ENCODE measurements around the gene DIAPH2. TPM values are rescaled to one million over a fixed set of nuclear protein-coding genes. Genes with fewer than 3 reads are reported as not detected.

Gene DIAPH2
- total RNA-seq, 2 donors from 2014 or later, result 15.2 to 23.3 TPM

- WGBS, 2 donors, result 97 to 99% methylated on average over 10 of the region's 10 CpGs
- Histone ChIP-seq H3K27me3 (no peaks in the 10 kb centered on the region), H3K4me1 (no peaks in the 10 kb centered on the region), H3K4me3 (no peak within 1 kb of the TSS), H3K36me3 (replicated peaks in 1 of 2; ENCODE audit: insufficient read depth in 1 of 2, low read depth in 2 of 2) (no peaks in the 10 kb centered on the region), H3K27ac (no peak within 1 kb of the TSS), H3K9me3 (no peaks in the 10 kb centered on the region)
- intact Hi-C loops (cut with DNase I), result no loop called here
- no peak for TF ChIP-seq CTCF (IDR thresholded peaks at IDR 0.05)
- TF ChIP-seq POLR2A (IDR thresholded peaks at IDR 0.05), result no peak
- ATAC-seq (no peak), DNase-seq (no peak)
Observed at GRCh38 chrX:96883608-96884007, 199.0 kb downstream of the DIAPH2 start, which contains the start of gene RPA4. Gene RPA4 (plus strand): TSS chrX:96883908. CDS start chrX:96884311, 403 bp downstream.

DNA sequence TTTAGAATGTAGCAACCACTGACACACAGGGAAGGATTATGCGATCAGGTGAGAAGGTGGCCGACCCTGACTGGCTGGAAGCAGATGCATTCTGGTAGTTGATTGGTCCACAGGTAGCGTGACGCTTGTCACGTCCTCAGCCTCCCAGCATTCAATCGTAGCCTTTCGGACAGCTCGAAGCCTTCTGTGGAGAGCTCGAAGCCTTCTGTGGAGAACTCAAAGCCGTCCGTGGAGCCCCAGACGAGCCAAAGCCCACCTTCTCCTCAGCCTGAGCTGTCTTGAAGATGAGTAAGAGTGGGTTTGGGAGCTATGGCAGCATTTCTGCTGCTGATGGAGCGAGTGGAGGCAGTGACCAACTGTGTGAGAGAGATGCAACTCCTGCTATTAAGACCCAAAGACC is 199.4 kb downstream of the DIAPH2 start:
- H3K4me3 ChIP-seq, result no peak overlapping the region
- H3K27me3 ChIP-seq, result no peaks in the 10 kb centered on the region
- no peak overlapping the region for H3K27ac ChIP-seq
- no peak for TF ChIP-seq CTCF (IDR thresholded peaks at IDR 0.05)
- TF ChIP-seq POLR2A (IDR thresholded peaks at IDR 0.05), result no peak
- no peak for ATAC-seq
- intact Hi-C loops (cut with DNase I), result no loop called here
- H3K9me3 ChIP-seq, result no peaks in the 10 kb centered on the region
- H3K36me3 ChIP-seq (replicated peaks in 1 of 2; ENCODE audit: insufficient read depth in 1 of 2, low read depth in 2 of 2), result no peaks in the 10 kb centered on the region
- no peaks in the 10 kb centered on the region for H3K4me1 ChIP-seq
- DNase-seq, result no peak
- 98 to 100% methylated on average over 8 to 12 of the region's 13 CpGs for WGBS, 2 donors

GRCh38 chrX:96889726-96890125 is 205.1 kb downstream of the DIAPH2 start:
- 92 to 100% methylated on average over 1 of the region's 1 CpG for WGBS, 2 donors
- Histone ChIP-seq H3K27me3 (no peaks in the 10 kb centered on the region), H3K27ac (no peak overlapping the region), H3K4me3 (no peak overlapping the region), H3K4me1 (peaks cover 6% of the 10 kb centered on the region), H3K36me3 (replicated peaks in 1 of 2; ENCODE audit: insufficient read depth in 1 of 2, low read depth in 2 of 2) (no peaks in the 10 kb centered on the region), H3K9me3 (no peaks in the 10 kb centered on the region)
- ATAC-seq (no peak), DNase-seq (no peak)
- no peak for TF ChIP-seq CTCF (IDR thresholded peaks at IDR 0.05)
- no peak for TF ChIP-seq POLR2A (IDR thresholded peaks at IDR 0.05)
- intact Hi-C loops (cut with DNase I), result no loop called here

- intact Hi-C loops (cut with DNase I), result no loop called here
- 86 to 88% methylated on average over 2 of the region's 2 CpGs for WGBS, 2 donors
Observed at GRCh38 chrX:96906741-96907140, 222.1 kb downstream of the DIAPH2 start.

More at GRCh38 chrX:96906741-96907140, 222.1 kb downstream of the DIAPH2 start:
- no peak for DNase-seq
- Histone ChIP-seq H3K4me1 (no peaks in the 10 kb centered on the region), H3K27ac (no peak overlapping the region), H3K9me3 (no peaks in the 10 kb centered on the region), H3K4me3 (no peak overlapping the region), H3K27me3 (no peaks in the 10 kb centered on the region), H3K36me3 (replicated peaks in 1 of 2; ENCODE audit: insufficient read depth in 1 of 2, low read depth in 2 of 2) (no peaks in the 10 kb centered on the region)
- TF ChIP-seq POLR2A (IDR thresholded peaks at IDR 0.05) (no peak), CTCF (IDR thresholded peaks at IDR 0.05) (no peak)
- ATAC-seq, result no peak

Measured in body of pancreas (tissue), 4 donors.